ENCODE results near the gene VNN1.
"Not testable (repeated sequence)": the region's sequence is repeated elsewhere in the genome, so short reads cannot be mapped to it uniquely, and the experiment has no call there.

Gene VNN1

DNA sequence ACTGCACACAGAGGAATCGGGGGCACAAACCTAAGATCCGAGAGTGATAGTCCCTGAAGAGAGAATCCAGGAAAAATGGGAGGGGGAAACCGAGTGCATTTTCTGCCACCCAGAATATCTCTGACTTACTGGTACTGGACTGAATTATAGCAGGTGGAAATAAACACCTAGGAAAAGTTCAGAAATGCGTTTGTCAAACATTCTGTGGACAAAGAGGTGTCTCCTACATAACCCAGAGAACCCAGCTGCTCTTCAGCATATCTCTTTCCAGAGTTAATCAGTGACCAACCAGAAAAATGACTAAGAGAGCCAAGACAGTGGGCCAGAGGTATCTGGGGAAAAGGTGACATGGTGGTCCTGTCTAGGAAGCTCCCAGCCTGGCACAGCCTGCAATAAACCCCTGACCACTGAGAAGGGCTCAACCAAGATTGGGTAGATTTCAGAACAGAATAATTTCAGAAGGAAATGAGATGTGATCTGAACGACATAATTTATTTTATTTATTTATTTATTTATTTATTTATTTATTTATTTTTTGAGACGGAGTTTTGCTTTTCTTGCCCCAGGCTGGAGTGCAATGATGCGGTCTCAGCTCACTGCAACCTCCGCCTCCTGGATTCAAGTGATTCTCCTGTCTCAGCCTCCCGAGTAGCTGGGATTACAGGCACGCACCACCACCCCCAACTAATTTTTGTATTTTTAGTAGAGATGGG, 6.0 kb upstream of the VNN1 start:
- no peak for DNase-seq

DNA sequence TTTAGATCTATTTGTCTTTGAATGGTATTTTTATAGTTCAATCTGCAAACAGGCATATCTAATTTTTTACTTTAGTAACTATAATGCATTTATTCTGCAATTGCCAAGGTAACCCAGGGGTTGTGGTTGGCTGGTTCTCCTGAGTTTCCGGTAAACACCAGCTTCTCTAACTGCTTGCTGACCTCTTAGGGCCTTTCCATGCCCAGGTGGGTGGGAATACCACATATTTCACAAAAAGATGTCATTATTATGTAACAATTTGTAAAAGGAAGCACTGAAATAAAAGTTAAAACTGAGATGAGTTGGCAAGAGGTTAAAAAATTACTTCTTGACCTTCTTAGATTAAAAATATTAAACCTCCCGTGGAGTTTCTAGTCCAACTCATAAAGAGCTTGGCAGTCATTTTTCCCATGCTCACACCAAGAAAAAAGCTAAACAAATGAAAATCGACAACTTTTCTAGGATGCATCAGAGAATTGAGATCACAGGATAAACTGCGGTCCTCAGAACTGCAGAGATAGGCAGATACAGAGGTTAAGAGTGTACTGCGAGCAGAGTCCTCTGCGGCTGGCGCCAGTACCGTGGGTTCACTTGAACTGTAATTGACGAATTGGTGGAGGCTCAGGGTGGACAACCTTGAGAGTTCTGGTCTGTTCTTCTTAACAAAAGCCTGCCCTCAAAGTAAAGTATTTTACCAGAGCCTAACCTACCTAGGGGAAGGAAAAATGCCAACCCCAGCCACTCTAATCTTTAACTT, 2.2 kb upstream of the VNN1 start:
- no peak for DNase-seq

DNA sequence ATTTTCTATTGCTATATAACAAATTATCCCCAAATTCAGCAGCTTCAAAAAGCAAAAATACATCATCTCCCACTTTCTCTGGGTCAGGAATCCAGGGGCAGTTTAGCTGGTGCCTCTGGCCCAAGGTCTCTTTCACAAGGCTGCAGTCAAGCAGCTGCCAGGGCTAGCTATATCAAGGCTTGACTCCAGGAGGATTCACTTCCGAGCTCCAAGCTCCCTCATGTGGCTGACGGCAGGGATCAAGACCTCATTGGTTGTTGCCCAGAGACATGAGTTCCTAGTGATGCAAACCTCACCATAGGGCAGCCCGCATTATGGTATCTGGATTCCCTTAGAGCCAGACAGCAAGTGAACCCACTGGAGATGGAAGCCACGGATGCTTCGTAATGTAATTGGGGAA, 1.3 kb upstream of the VNN1 start:
- DNase-seq: peak; percentile 65

DNA sequence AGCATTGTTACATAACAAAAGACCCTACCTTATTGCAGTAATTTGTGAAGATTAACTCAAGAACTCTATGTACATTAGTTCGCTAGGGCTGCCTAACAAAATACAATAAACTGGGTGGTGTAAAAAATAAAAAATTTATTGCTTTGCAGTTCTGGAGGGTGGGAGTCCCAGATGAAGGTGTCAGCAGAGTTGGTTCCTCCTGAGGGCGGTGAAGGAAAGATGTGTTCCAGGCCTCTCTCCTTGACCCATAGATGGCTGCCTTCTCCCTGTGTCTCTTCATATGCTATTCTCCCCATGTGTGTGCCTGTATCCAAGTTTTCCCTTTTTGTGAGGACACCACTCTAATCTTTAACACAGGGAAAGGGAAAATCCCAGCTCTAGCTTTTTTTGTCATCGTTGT, 305 bp upstream of the VNN1 start:
- DNase-seq: no peak

DNA sequence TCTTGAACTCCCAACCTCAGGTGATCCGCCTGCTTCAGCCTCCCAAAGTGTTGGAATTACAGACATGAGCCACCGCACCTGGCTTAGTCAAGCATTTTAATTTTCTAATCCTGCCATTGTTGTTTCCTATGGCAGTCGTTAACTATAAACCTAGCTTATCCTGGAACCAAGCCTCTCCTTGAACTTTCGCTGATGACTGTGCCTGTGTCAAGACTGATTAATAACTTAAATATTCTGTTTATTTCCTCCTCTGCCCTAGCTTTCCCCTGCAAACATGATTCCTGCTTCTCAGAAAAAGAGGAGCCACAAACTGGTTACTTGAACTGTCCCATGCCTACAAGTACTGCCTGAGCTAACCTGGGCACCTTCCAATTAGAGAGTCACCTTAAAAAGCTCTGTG, 1.5 kb downstream of the VNN1 start:
- DNase-seq: peak; percentile 70

DNA sequence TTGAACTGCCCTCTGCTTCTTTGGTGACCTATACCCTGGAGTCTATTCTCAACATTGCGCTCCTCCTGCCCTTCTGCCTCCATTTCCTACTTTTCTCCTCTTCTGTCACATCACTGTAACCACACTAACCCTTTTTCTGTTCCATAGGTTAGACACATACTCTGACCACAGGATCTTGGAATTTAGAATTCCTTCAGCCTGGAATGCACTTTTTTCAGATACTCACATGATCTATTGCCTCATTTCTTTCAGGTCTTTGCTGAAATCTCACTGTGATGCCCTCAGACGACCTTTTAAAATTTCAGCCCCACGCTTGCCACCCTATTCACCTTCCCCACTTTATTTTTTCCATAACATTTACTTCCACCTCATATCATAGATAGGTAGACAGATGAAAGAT, 5.1 kb downstream of the VNN1 start:
- peak; percentile 13 for DNase-seq

DNA sequence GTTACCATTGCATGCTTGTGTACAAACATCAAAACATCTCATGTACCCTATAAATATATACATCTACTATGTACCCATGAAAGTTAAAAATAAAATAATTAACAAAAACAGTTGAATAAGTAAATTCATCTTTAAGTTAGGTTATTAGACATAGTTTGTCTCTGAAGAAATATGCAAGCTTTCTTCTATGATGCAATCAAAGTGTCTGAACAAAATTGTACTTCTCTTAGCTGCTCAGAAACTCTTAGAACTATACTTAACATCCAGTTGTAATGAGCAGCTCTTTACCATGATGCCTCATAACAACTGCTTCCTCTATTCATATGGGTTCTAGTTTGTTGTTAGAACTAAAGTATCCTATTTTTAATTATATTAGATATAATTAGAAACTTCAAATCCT, 5.9 kb downstream of the VNN1 start:
- no peak for DNase-seq

DNA sequence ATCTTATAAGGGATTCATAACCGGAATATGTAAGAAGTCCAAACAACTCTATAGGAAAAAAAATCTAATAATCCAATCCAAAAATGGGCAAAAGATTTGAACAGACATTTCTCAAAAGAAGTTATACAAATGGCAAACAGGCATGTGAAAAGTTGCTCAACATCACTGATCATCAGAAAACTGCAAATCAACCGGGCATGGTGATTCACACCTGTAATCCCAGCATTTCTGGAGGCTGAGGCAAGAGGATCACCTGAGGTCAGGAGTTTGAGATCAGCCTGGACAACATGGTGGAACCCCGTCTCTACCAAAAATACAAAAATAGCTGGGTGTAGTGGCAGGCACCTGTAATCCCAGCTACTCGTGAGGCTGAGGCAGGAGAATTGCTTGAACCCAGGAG, 7.1 kb downstream of the VNN1 start:
- not testable (repeated sequence) for DNase-seq

- no peak for DNase-seq
Observed at GRCh38 chr6:132703936-132704335, 9.9 kb downstream of the VNN1 start.

GRCh38 chr6:132698608-132699007, 15.2 kb downstream of the VNN1 start:
- no peak for DNase-seq

DNA sequence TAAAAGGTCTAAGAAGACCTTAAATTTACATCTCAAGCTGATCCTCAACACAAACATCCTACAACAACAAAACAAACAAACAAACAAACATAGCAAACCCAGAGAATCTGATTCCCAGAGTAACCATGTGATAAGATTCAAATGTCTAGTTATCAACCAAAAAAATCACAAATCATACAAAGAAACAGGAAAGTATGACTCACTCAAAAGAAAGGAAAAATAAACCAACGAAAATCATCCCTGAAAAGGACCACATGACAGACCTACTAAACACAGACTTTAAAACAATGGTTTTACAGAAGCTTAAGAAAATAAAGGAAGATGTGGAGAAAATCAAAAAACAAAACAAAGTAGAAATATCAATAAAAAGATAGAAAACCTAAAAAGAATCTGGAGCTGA, 18.1 kb downstream of the VNN1 start:
- DNase-seq: no peak

DNA sequence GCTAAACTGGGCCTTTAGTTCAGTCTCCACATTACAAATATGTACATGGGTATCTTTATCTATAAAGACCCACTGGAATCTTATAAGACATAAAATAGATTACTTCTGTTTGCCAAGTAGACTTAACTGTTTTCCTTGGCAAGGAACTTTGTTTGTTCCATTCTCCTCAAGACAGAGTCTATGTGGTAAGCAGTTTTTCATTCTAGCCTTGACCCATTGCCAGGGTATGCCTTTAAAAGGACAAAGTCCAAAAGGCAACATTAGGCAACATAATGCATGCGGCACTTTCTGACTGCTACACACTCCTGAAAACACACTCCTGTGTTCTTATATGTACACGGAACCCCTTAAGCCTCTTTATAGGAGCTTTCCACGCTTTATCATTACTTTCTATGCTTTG, 20.4 kb downstream of the VNN1 start:
- DNase-seq: no peak

DNA sequence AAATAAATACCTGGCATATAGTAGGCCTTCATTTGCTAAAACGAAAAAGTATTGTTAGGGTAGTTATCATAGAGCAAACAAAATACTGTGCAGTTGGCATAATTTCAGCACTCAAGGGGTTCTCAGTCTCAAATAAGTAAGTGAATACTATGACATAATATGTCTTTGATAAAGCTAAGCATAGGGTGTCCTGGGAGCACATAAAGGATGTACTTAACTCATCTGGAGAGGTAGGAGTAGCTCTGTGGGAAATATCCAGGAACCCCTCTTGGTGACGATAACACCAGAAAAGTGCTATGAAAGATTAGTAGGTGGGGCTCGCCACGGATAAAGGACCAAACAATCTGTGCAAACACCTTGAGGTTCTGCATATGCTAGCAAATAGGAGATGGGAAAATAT, 23.2 kb downstream of the VNN1 start:
- no peak for DNase-seq

GRCh38 chr6:132687306-132687705, 26.5 kb downstream of the VNN1 start:
- DNase-seq: peak; percentile 50

GRCh38 chr6:132686531-132686930, 27.3 kb downstream of the VNN1 start:
- no peak for DNase-seq

- DNase-seq: no peak
Observed at GRCh38 chr6:132685009-132685408, 28.8 kb downstream of the VNN1 start.

- no peak for DNase-seq
Observed at GRCh38 chr6:132684272-132684671, 29.6 kb downstream of the VNN1 start.

DNA sequence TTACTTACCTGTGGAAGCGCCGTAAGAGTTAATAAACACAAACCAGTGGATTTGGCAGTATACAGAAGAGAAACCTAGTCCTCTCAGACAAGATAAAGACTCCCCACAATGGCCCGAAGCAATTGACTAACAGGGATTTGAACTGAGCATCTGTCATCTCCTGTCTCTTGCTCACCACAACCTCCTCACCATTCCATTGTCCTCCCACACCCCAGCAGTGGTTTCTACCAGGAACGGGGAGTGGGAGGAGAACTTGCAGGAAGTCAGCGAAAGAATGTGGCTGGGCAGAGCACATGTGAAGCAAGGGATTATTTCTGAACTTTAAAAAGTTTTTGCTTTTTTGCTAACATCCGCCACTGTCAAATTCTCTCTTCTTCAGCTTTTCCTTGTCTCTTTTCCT, 30.3 kb downstream of the VNN1 start:
- DNase-seq: peak; percentile 79

GRCh38 chr6:132679094-132679493, 34.8 kb downstream of the VNN1 start:
- not testable (repeated sequence) for DNase-seq

GRCh38 chr6:132675749-132676148, 38.1 kb downstream of the VNN1 start:
- DNase-seq: no peak

DNA sequence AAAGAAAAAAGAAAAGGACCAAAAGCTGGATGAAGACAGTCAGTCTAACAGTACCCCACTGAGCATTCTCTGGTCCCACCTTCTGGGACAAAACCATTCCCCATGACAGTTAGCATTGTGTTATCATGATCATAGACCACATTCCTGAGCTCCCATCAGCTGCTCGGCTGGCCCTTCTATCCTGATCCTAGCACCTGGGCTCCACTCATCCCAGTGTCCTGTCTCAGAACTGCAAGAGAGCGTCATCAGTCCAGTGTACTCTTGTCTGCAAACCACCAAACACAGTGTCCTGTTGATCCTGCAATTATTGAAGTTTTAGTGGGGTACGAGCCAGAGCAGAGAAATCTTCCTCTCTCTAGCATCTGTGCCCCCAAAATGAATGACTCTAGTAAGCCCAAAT, 38.9 kb downstream of the VNN1 start:
- DNase-seq: no peak

DNA sequence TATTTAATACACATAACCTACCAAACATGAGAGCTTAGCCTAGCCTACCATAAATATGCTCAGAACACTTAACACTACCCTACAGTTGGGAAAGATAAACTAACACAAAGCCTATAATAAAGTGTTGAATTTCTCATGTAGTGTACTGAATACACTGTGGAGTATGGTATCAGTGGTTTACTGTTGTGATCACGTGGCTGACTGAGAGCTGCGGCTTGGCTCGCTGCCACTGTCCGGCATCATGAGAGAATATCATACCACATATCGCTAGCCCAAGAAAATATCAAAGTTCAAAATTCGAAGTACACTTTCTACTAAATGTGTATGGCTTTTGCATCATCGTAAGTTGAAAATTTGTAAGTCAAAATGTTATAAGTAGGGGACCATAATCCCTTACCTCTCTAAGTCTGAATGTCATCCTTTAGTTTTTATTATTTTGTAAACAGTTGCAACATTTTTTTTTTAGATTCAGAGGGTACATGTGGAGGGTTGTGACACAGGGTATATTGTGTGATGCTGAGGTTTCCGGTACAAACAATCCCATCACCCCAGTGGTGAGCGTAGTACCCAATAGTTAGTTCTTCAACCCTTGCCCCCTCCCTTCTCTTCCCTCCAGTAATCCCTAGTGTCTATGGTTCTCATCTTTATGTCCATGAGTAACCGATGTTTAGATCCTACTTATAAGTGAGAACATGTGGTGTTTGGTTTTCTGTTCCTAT, 40.3 kb downstream of the VNN1 start:
- DNase-seq: no peak

- DNase-seq: no peak
Observed at GRCh38 chr6:132671295-132671694, 42.6 kb downstream of the VNN1 start.

GRCh38 chr6:132669690-132670291, 44.1 kb downstream of the VNN1 start:
- DNase-seq: peak; percentile 40
